ENCODE results near the gene SLCO4A1.

GRCh38 chr20:62675156-62675876 lies 33.0 kb downstream of the SLCO4A1 start:
- TF ChIP-seq CTCF (conservative IDR thresholded peaks at IDR 0.05; ENCODE audit: low read depth, low read length), result no peak
- no peak for TF ChIP-seq EZH2 (IDR thresholded peaks at IDR 0.05; ENCODE audit: low read length, unreplicated experiment)
